HepG2 (cell line): ENCODE results near the gene ZNF274. TPM values are rescaled to one million over a fixed set of nuclear protein-coding genes. Genes with fewer than 3 reads are reported as not detected.

ENCODE experiments used
- CREB1 ChIP-seq, 2 experiments: fragments of 450-650 bp in 1 of 2; IDR thresholded peaks; 2 replicates each; pipeline ENCODE4 v1.6.1; 2016 to 2017; ENCODE audit warnings: control low read depth in 1 of 2, mild to moderate bottlenecking in 1 of 2, missing compliant biosample characterization in 1 of 2, missing genetic modification characterization in 1 of 2
- CREM ChIP-seq, 2 experiments: sonication (generic) in 1 of 2; formaldehyde crosslinking in 1 of 2; IDR thresholded peaks; 2 replicates each; pipeline versions ENCODE4 v1.4.0 to v1.6.1; 2016 to 2020; ENCODE audit warnings: antibody characterized with exemption in 1 of 2, mild to moderate bottlenecking in 1 of 2, missing genetic modification reagents in 1 of 2
- ELF3 ChIP-seq: IDR thresholded peaks from 2 replicates; pipeline ENCODE4 v1.6.1; 2016; ENCODE audit warnings: missing genetic modification reagents, missing compliant biosample characterization
- ETV5 ChIP-seq: IDR thresholded peaks from 2 replicates; pipeline ENCODE4 v1.6.1; 2018; ENCODE audit warnings: missing biosample characterization, missing genetic modification reagents, inconsistent platforms, borderline replicate concordance
- HOXA3 ChIP-seq: sonication (generic); formaldehyde crosslinking; IDR thresholded peaks from 2 replicates; pipeline ENCODE4 v1.5.0; 2020; ENCODE audit warnings: missing genetic modification reagents
- MYC ChIP-seq: sonication (generic); formaldehyde crosslinking; IDR thresholded peaks from 2 replicates; pipeline ENCODE4 v1.9.0; 2021; ENCODE audit warnings: missing genetic modification reagents, borderline replicate concordance
- POGZ ChIP-seq: sonication (generic); formaldehyde crosslinking; IDR thresholded peaks from 2 replicates; pipeline ENCODE4 v1.4.0; 2020; ENCODE audit warnings: mild to moderate bottlenecking, missing genetic modification reagents
- POLR2AphosphoS5 ChIP-seq: IDR thresholded peaks from 2 replicates; pipeline ENCODE4 v1.6.1; 2012; ENCODE audit warnings: low read depth, low read length
- SOX13 ChIP-seq, 3 experiments: fragments of 450-650 bp in 1 of 3; sonication (generic) in 1 of 3; formaldehyde crosslinking in 1 of 3; IDR thresholded peaks in 2 of 3; conservative IDR thresholded peaks in 1 of 3; 2 replicates each; pipeline versions ENCODE4 v1.5.0 to v1.6.1; 2016 to 2020; ENCODE audit warnings: antibody characterized with exemption in 1 of 3, mild to moderate bottlenecking in 1 of 3, missing compliant biosample characterization in 1 of 3, missing genetic modification reagents in 1 of 3, moderate library complexity in 1 of 3
- TGIF2 ChIP-seq: IDR thresholded peaks from 2 replicates; pipeline ENCODE4 v1.6.1; 2016; ENCODE audit warnings: control low read depth, missing compliant biosample characterization
- THAP11 ChIP-seq: IDR thresholded peaks from 2 replicates; pipeline ENCODE4 v1.6.1; 2016; ENCODE audit warnings: missing biosample characterization, missing genetic modification reagents
- ZNF124 ChIP-seq: sonication (generic); formaldehyde crosslinking; IDR thresholded peaks from 2 replicates; pipeline ENCODE4 v1.4.0; 2020; ENCODE audit warnings: missing genetic modification reagents
- ZNF274 ChIP-seq: sonication (generic); formaldehyde crosslinking; IDR thresholded peaks from 2 replicates; pipeline ENCODE4 v1.5.1; 2020; ENCODE audit warnings: mild to moderate bottlenecking, missing genetic modification reagents
- ZNF350 ChIP-seq: sonication (generic); formaldehyde crosslinking; IDR thresholded peaks from 2 replicates; pipeline ENCODE4 v1.4.0; 2020; ENCODE audit warnings: mild to moderate bottlenecking, low read depth, missing genetic modification reagents, borderline replicate concordance
- ZNF605 ChIP-seq: sonication (generic); formaldehyde crosslinking; IDR thresholded peaks from 2 replicates; pipeline ENCODE4 v1.8.0; 2022; ENCODE audit warnings: mild to moderate bottlenecking, missing genetic modification reagents
- ZNF614 ChIP-seq: IDR thresholded peaks from 2 replicates; pipeline ENCODE4 v1.6.1; 2018; ENCODE audit warnings: missing biosample characterization, missing genetic modification reagents, inconsistent platforms, borderline replicate concordance
- polyA plus RNA-seq, 8 experiments: library from polyadenylated mRNA; depleted of rRNA in 3 of 8; stranded (reverse) in 7 of 8; unstranded in 1 of 8; fragments of >200 nt; fragmentation: Illumina TruSeq in 4 of 8; extraction: Trizol in 4 of 8; gene quantifications; 2 replicates each; pipeline versions ENCODE4 v1.2.1 to v1.2.3, GENCODE V29; 2011 to 2016; ENCODE audit warnings: low read depth in 4 of 8, missing spikeins in 1 of 8, mixed read lengths in 1 of 8; ENCODE audit not compliant: insufficient read depth in 1 of 8
- total RNA-seq, 5 experiments: library from RNA; depleted of rRNA; stranded (reverse); fragments of >200 nt; fragmentation: Illumina TruSeq; extraction: Trizol; gene quantifications; 2 replicates each; pipeline ENCODE4 v1.2.3, GENCODE V29; 2016; ENCODE audit warnings: low read depth in 1 of 5
- TF ChIP-seq, protein P1 (sequence below): sonication (generic); formaldehyde crosslinking; IDR thresholded peaks from 2 replicates; pipeline ENCODE4 v1.4.0; 2020; ENCODE audit warnings: missing genetic modification reagents
- TF ChIP-seq, protein P2 (sequence below): sonication (generic); formaldehyde crosslinking; IDR thresholded peaks from 2 replicates; pipeline ENCODE4 v1.4.0; 2020; ENCODE audit warnings: mild to moderate bottlenecking, missing genetic modification reagents
- TF ChIP-seq, protein P3 (sequence below): sonication (generic); formaldehyde crosslinking; IDR thresholded peaks from 2 replicates; pipeline ENCODE4 v1.5.0; 2020; ENCODE audit warnings: mild to moderate bottlenecking, missing genetic modification reagents
- TF ChIP-seq, protein P4 (sequence below): IDR thresholded peaks from 2 replicates; pipeline ENCODE4 v1.6.1; 2016; ENCODE audit warnings: low read depth, borderline replicate concordance
- TF ChIP-seq, protein P5 (sequence below): IDR thresholded peaks from 2 replicates; pipeline ENCODE4 v1.6.1; 2012; ENCODE audit warnings: inconsistent platforms

The ZNF274 gene
- total and polyA plus RNA-seq, 2 of the 13 experiments (the other 11 are each of a cell fraction or from before 2014, with no cell fraction given), result 16.1 to 23.0 TPM

DNA sequence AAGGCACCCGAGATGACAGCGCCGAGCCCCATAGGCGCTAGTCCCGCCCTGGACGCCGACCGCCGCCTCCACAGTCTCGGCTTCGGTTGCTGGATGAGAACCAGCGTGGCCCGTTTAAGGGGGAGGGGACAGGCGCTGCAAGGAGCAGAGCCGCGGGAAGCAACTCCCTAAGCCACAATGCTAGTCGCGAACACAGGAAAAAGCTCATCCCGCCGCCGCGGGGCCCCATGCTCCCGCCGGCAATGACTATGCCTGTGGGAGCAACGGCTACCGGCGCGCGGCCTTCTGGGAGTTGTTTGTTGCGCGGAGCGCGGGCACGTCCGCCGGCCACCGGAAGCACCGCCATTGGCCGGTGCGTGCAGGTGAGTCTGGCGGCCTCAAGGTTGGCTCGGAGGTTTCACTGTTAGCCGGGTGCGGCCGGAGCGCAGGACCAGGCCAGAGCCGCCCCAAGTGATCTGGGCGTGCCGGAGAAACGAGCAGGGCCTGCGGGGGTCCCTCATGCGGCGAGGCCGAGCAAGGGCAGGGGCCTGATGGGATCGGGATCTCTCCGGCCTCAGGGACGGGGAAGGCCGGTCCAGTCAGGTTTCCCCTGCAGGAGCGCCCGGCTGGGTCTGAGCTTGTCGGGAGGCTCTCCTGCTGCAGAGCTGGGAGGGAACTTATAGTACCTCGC is 45.9 kb downstream of the ZNF274 start, which contains the start of gene ZNF544 (continued):
- TF ChIP-seq, protein P1, sequence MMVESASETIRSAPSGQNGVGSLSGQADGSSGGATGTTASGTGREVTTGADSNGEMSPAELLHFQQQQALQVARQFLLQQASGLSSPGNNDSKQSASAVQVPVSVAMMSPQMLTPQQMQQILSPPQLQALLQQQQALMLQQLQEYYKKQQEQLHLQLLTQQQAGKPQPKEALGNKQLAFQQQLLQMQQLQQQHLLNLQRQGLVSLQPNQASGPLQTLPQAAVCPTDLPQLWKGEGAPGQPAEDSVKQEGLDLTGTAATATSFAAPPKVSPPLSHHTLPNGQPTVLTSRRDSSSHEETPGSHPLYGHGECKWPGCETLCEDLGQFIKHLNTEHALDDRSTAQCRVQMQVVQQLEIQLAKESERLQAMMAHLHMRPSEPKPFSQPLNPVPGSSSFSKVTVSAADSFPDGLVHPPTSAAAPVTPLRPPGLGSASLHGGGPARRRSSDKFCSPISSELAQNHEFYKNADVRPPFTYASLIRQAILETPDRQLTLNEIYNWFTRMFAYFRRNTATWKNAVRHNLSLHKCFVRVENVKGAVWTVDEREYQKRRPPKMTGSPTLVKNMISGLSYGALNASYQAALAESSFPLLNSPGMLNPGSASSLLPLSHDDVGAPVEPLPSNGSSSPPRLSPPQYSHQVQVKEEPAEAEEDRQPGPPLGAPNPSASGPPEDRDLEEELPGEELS (CRISPR knock-in tag), result peak; percentile 51
- TF ChIP-seq, protein P2, sequence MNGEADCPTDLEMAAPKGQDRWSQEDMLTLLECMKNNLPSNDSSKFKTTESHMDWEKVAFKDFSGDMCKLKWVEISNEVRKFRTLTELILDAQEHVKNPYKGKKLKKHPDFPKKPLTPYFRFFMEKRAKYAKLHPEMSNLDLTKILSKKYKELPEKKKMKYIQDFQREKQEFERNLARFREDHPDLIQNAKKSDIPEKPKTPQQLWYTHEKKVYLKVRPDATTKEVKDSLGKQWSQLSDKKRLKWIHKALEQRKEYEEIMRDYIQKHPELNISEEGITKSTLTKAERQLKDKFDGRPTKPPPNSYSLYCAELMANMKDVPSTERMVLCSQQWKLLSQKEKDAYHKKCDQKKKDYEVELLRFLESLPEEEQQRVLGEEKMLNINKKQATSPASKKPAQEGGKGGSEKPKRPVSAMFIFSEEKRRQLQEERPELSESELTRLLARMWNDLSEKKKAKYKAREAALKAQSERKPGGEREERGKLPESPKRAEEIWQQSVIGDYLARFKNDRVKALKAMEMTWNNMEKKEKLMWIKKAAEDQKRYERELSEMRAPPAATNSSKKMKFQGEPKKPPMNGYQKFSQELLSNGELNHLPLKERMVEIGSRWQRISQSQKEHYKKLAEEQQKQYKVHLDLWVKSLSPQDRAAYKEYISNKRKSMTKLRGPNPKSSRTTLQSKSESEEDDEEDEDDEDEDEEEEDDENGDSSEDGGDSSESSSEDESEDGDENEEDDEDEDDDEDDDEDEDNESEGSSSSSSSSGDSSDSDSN (CRISPR knock-in tag), result peak; percentile 62; the same call in 1 of the 2 replicates
- peak; percentile 19; the same call in 1 of the 2 replicates for TF ChIP-seq ZNF274 (CRISPR knock-in tag)
- no peak for TF ChIP-seq CREB1 (IDR thresholded peaks at IDR 0.05)
- TF ChIP-seq CREB1 (CRISPR knock-in tag; IDR thresholded peaks at IDR 0.05), result peak; percentile 34; the same call in 1 of the 2 replicates
- TF ChIP-seq POGZ (CRISPR knock-in tag), result peak; percentile 45; the same call in 1 of the 2 replicates
- TF ChIP-seq, protein P3, sequence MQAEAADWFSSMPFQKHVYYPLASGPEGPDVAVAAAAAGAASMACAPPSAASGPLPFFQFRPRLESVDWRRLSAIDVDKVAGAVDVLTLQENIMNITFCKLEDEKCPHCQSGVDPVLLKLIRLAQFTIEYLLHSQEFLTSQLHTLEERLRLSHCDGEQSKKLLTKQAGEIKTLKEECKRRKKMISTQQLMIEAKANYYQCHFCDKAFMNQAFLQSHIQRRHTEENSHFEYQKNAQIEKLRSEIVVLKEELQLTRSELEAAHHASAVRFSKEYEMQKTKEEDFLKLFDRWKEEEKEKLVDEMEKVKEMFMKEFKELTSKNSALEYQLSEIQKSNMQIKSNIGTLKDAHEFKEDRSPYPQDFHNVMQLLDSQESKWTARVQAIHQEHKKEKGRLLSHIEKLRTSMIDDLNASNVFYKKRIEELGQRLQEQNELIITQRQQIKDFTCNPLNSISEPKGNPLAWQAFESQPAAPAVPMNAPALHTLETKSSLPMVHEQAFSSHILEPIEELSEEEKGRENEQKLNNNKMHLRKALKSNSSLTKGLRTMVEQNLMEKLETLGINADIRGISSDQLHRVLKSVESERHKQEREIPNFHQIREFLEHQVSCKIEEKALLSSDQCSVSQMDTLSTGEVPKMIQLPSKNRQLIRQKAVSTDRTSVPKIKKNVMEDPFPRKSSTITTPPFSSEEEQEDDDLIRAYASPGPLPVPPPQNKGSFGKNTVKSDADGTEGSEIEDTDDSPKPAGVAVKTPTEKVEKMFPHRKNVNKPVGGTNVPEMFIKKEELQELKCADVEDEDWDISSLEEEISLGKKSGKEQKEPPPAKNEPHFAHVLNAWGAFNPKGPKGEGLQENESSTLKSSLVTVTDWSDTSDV (CRISPR knock-in tag), result peak; percentile 58; the same call in 1 of the 2 replicates
- 0 out of 2 replicates have a peak, but pooled peaks have one; percentile 33 for TF ChIP-seq ZNF124 (CRISPR knock-in tag)
- TF ChIP-seq ZNF614 (CRISPR knock-in tag), result peak; percentile 53; the same call in 1 of the 2 replicates
- peak; percentile 79; the same call in 1 of the 2 replicates for TF ChIP-seq MYC (CRISPR knock-in tag)
- no peak; the same call in 1 of the 2 replicates for TF ChIP-seq ZNF605 (CRISPR knock-in tag)
- TF ChIP-seq ELF3 (CRISPR knock-in tag), result peak; percentile 47; the same call in 1 of the 2 replicates
- TF ChIP-seq CREM (IDR thresholded peaks at IDR 0.05), result peak; percentile 30; the same call in 1 of the 2 replicates
- no peak for TF ChIP-seq CREM (CRISPR knock-in tag; IDR thresholded peaks at IDR 0.05)
- peak; percentile 90 for TF ChIP-seq THAP11
- peak; percentile 67; the same call in 1 of the 2 replicates for TF ChIP-seq ETV5 (CRISPR knock-in tag)
- peak; percentile 73 for TF ChIP-seq POLR2AphosphoS5
- peak; percentile 43; the same call in 1 of the 2 replicates for TF ChIP-seq ZNF350 (CRISPR knock-in tag)
- TF ChIP-seq HOXA3 (CRISPR knock-in tag), result peak; percentile 89
- TF ChIP-seq SOX13 (IDR thresholded peaks at IDR 0.05), result no peak
- TF ChIP-seq SOX13 (CRISPR knock-in tag; conservative IDR thresholded peaks at IDR 0.05 in 1 of 2, IDR thresholded peaks at IDR 0.05 in 1 of 2), result 0 out of 4 replicates have a peak, but pooled peaks of 1 of the 2 experiments have one; percentile 6
- TF ChIP-seq, protein P4, sequence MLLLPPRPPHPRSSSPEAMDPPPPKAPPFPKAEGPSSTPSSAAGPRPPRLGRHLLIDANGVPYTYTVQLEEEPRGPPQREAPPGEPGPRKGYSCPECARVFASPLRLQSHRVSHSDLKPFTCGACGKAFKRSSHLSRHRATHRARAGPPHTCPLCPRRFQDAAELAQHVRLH (CRISPR knock-in tag), result 0 out of 2 replicates have a peak, but pooled peaks have one; percentile 25
- TF ChIP-seq, protein P5, sequence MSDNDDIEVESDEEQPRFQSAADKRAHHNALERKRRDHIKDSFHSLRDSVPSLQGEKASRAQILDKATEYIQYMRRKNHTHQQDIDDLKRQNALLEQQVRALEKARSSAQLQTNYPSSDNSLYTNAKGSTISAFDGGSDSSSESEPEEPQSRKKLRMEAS, result peak; percentile 81
- TF ChIP-seq TGIF2 (CRISPR knock-in tag), result no peak
